ENCODE measurements around the gene ZMYND8.
"Not testable (repeated sequence)": the region's sequence is repeated elsewhere in the genome, so short reads cannot be mapped to it uniquely, and the experiment has no call there.

ZMYND8 gene

GRCh38 chr20:47243532-47244305, 112.8 kb downstream of the ZMYND8 start:
- ATAC-seq = no peak

GRCh38 chr20:47243003-47243402, 113.5 kb downstream of the ZMYND8 start:
- no peak for ATAC-seq

- no peak for ATAC-seq
Observed at GRCh38 chr20:47241345-47241781, 115.1 kb downstream of the ZMYND8 start.

GRCh38 chr20:47240096-47240495, 116.4 kb downstream of the ZMYND8 start:
- ATAC-seq = not testable (repeated sequence)

- ATAC-seq = no peak
Observed at GRCh38 chr20:47239719-47240067, 116.8 kb downstream of the ZMYND8 start.

GRCh38 chr20:47238780-47239718, 117.5 kb downstream of the ZMYND8 start:
- no peak for ATAC-seq

GRCh38 chr20:47237715-47238114, 118.8 kb downstream of the ZMYND8 start:
- ATAC-seq = no peak

GRCh38 chr20:47236639-47236900, 119.9 kb downstream of the ZMYND8 start:
- no peak for ATAC-seq

DNA sequence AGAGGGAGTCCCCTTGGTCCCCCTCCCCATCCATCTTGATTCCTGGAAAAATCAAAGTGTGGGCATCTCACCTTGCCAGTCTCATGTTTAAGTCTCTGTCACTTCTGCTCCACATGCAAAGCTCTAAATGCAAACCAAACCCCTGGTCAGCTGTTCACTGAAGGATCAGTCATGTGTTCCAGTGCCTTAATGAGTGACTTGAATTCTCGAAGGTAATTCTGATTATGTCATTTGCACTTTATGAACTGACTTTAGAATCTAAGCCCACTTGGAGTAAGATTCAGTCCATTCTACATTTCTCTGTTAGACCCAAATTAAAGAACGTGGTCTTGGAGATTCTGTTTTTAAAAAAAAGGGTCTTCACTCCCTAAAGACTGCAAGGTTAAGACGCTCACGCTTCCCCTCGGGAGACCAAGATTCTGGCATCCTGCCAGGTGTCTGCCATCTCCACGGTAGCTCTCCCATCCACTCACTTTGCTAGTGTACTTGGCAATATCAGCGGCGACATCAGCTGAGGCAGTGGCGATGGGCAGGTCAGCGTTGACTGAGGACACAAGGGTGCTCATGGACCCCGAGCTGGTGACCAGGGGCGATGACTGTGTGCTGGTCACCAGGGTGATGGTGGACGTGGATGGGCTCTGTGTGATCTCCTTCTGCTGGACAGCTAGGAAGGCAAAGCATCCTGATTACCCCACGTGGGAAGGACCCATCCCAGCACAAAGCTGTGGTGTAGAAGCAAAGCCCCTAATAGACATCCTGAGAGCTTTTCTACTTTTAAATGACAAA, 120.5 kb downstream of the ZMYND8 start:
- no peak for ATAC-seq

DNA sequence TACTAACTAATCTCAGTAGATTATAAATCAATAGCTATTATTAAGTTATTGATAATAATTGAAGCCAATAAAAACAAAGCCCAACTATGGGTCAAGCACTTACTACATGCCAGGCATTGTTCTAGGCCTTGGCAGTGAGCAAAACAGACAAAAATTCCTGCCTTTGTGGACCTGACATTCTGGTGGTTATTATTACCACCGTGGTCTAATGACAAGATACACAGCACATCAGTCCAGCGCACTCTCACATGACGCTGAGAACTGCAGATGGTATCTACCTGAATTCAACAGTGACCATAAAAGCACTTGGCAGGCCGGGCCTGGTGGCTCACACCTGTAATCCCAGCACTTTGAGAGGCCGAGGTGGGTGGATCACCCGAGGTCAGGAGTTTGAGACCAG, 121.4 kb downstream of the ZMYND8 start:
- ATAC-seq = no peak

- no peak for ATAC-seq
Observed at GRCh38 chr20:47233333-47234188, 122.9 kb downstream of the ZMYND8 start.

- no peak for ATAC-seq
Observed at GRCh38 chr20:47232518-47232917, 124.0 kb downstream of the ZMYND8 start.

DNA sequence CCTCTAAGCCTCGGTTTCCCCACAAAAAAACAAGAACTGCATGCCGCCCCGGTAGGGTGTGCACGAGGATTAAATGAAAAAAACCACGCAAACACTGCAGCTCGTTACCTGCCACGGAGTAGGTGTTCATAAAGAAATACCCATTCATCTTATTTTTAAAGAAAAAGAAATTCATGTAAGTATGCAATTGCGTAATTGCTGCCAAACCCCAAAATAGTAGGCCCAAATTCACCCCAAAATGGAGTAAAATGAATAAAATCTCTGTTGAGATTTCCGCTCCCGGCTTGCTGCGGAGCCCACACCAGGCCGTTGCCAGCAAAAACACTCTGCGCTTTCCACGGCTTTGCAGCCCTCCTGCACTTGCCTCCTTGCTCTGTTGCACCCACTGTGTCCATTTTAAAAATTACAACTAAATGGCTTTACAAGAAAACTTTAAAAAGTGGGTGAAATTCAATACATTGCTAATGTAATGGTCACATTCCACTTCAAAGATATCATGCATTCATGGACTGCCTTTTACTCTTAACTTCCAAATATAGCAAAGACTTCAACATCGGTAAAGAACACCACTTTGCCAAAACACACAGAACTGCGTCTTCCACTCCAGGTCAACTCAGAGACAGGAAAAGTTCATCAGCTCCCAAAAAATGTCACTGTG, 125.0 kb downstream of the ZMYND8 start:
- no peak for ATAC-seq

- no peak for ATAC-seq
Observed at GRCh38 chr20:47230811-47231256, 125.7 kb downstream of the ZMYND8 start.

DNA sequence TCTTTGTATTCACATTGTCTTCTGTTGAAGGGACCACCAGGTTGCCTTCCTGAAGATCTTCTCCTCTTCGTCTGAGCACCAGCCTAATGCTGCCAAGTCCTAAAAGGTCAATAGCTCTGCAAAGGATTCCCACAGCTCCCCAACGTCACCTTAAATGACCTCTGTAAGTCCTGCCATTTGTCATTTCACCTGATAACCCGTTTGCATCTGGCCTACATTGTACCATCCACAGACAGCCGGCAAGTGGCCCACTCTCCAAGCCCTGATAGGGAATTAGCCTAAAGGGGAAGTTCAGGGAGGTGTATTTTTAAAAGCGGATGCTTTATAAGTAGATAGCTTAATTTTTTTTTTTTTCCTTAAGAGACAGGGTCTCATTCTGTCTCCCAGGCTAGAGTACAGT, 127.8 kb downstream of the ZMYND8 start:
- no peak for ATAC-seq

DNA sequence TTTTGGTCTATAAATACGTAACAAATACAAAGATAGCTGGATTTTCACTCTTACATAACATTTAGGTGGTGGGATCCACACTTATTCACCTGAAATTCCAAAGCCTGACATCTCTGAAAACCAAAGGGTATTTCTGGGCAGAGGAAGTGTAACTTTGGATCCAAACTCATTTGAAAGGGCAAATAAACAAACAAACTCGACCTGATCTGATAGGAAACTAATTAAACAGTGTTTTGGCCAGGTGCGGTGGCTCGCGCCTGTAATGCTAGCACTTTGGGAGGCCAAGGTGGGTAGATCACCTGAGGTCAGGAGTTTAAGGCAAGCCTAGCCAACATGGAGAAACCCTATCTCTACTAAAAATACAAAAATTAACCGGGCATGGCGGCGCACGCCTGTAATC, 128.9 kb downstream of the ZMYND8 start:
- ATAC-seq = no peak

DNA sequence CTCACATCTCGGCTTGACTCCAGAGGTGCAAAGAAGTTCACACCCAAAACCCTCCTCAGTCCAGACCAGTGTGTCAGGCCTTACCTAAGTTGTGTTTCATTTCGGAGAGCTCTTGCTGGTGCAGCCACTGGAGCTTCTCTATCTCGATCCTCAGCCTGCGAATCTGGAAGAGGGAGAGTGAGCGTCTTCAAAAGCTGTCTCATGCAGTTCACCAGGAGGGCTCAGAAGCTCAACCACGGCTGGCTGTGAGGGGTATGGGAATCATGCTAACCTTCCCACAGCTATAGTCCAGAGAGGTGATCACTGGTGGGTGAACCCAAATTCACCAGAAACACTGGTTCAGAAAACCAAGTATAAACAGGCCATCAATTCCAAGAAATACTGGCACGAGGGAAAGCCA, 129.4 kb downstream of the ZMYND8 start:
- no peak for ATAC-seq

- ATAC-seq = no peak
Observed at GRCh38 chr20:47225458-47225857, 131.0 kb downstream of the ZMYND8 start.

DNA sequence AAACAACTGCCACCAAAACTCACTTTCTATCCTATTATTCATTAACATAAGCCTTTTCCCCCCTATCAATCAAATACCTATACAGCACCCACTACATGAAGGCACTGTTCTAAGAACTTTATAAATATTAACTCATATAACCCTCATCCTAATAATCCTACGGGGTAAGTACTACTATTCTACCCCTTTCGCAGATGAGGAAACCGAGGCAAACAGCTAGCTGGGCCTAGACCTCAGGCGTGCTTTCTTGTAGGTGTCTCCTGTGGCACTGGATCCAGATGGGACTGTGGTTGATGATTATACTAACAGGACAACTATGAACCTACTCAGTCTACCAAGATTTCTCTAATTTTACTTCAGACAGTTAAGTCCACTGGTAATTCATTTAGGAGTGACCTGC, 131.6 kb downstream of the ZMYND8 start:
- ATAC-seq = no peak

DNA sequence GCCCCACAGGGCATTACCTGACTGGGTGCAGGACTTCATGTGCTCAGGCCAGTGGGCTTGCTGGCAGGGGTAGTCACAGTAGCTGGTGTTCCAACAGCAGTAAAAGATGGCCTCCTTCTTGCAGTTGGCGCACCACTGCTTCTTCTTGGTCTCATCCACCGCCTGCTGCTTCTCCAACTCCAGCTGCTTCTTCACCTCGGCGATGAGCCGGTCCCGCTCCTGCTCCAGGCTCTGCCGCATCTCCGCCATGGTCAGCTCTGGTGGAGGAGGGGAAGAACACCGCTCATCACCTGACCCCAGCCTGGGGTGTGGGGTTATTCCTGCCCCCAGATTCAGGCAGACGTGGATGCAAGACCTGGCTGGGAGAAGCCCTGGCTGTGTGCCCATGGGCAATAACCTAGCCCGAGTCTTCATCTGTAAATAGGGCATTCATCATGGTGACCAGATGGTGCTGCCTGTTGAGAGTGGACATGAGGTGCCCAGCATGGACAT, 132.2 kb downstream of the ZMYND8 start:
- no peak for ATAC-seq

GRCh38 chr20:47223896-47224295, 132.6 kb downstream of the ZMYND8 start:
- no peak for ATAC-seq

Data from activated CD4-positive, CD25-positive, alpha-beta regulatory T cell treated with anti-CD3 and anti-CD28 coated beads, Interleukin-2, amount 50 U/mL, for 24 hours (primary cell).